HG03469 (cell line): Measurements from ENCODE around the gene CMTM5.

Source experiments
- ATAC-seq: cut with Tn5 transposase; IDR thresholded peaks from one replicate; pipeline ENCODE4 v1.9.1; 2021; ENCODE audit warnings: mild to moderate bottlenecking, moderate library complexity, moderate number of reproducible peaks; ENCODE audit not compliant: unreplicated experiment

Gene CMTM5, protein sequence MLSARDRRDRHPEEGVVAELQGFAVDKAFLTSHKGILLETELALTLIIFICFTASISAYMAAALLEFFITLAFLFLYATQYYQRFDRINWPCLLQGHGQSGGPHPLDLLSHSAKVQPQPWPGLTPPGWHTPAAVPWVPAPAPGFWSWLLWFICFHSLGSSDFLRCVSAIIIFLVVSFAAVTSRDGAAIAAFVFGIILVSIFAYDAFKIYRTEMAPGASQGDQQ

DNA sequence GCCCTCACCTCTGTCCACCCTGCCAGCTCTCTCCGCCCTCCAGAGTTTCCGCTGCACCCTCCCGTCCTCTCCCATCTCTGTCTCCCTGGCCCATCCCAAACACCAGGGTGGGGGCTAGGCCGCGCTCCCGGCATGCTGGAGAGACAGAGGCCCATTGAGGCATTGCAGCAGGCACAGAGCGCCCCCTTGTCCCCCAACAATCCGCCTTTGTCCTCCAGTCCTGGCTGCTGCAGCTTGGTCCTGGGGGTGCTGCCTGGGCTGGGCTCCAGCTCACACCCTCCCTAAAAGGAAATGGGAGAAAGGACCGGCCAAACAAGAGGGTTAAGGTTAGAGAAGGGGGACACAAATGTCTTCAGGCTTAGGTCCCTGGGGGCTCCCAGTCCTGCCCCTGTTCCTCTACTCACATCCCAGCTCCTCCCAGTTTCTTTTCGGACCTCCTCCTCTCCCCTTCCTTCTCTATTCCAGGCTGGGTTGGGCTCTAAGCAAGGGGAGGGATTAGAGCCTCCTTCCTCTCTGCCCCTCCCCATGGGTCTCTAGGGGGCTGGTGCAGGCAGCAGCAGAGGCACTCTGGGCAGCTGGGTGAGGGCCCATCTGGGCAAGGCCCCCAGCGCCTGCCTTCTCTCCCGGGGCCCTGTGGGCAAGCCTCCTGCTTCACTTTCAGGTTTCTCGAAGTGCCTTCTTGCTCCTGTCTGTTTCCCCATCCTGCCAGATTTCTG, at the start of gene CMTM5:
Gene CMTM5 (plus strand): TSS at position 565 of the 716 bp plus-strand sequence. CDS start 206 bp downstream, outside the sequence.
- ATAC-seq = no peak

DNA sequence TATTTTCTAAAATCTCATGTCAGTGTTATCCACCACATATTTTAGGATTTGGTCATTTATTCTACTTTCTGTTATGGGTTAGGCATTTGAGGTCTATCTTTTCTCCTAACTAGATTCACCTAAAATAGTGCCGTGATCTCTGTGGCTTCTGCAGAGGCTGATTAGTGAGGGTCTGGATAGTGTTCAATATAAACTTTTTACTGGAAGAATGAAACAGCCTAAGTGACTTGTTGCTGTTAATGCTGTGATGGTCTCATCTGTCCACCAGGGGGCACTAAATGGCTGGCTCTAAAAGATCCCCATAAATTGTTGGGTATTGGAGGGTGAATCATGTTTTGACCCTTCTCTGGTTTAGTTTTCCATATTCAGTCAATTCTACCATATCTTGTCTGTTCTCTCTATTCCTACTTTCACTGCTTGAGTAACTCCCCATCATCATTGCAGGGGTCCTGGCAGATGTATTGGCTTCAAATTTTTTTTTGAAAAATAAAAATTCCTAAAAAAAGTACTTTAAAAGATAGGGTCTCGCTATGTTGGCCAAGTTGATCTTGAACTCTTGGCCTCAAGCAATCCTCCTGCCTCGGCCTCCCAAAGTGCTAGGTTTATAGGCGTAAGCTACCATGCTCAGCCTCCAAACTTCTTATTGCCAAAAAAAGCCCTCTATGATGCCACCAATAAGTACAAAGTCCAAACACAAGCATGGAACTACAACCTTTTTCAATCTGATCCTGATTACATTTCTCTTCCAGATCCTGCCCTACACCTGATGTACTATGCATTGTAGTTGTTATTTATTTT, 48.7 kb upstream of the CMTM5 start:
- ATAC-seq = no peak

DNA sequence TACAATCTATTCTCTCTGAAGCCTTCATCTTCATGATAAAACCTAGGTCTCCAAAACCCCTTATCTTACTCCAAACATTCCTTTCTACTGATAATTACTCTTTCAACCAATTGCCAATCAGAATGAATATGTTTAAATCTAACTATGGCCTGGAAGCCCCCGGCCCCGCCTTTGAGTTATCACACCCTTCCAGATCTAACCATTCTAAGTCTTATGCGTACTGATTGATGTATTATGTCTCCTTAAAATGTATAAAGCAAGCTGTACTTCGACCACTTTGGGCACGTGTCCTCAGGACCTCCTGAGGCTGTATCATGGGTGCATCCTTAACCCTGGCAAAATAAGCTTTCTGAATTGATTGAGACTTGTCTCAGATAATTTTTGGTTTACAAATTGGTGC, 41.2 kb upstream of the CMTM5 start:
- no peak for ATAC-seq

DNA sequence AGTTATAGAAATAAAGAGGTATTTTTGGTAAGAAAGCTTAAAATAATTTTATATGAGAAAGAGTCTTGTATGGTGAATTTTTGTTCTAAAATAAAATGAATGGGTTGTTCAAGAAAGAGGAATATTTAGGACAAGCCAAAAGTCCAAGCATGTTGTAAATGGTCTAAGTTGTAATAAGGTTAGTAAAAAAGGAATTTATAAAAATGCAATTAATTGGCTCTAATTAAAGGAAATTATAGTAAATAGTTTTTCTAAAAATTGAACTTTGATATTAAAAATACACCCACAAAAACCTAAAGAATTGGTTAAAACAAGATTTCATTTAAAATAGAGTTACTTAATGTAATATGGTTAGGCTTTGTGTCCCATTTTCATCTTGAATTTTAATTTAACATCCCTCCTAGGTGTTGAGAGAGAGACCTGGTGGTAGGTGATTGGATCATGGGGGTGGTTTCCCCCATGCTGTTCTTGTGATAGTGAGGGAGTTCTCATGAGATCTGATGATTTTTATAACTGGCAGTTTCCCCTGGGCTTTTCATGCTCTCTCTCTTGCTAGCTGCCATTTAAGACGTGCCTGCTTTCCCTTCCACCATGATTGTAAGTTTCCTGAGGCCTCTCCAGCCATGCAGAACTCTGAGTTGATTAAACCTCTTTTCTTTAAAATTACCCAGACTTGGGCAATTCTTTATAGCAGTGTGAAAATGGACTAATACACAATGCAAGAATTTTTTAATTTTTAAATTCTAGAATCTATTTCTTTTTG, 37.2 kb upstream of the CMTM5 start:
- no peak for ATAC-seq

DNA sequence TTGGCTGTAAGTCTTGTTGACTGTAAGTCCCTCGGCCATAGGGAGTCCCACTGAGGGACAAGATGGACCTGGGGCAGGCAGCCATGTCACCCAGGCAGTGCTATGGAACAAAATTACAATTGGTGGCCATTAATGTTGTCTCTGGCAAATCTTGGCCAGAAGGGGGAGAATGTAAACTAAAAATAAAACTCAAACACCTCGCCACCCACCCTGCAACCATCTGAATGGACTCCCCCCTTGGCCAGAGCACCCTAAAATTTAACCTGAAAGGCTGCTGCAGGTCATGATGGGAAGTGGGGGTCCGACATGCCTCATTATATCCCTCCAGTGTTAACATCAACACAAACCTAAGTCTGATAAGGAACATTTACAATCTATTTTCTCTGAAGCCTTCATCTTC, 32.4 kb upstream of the CMTM5 start:
- ATAC-seq = no peak

DNA sequence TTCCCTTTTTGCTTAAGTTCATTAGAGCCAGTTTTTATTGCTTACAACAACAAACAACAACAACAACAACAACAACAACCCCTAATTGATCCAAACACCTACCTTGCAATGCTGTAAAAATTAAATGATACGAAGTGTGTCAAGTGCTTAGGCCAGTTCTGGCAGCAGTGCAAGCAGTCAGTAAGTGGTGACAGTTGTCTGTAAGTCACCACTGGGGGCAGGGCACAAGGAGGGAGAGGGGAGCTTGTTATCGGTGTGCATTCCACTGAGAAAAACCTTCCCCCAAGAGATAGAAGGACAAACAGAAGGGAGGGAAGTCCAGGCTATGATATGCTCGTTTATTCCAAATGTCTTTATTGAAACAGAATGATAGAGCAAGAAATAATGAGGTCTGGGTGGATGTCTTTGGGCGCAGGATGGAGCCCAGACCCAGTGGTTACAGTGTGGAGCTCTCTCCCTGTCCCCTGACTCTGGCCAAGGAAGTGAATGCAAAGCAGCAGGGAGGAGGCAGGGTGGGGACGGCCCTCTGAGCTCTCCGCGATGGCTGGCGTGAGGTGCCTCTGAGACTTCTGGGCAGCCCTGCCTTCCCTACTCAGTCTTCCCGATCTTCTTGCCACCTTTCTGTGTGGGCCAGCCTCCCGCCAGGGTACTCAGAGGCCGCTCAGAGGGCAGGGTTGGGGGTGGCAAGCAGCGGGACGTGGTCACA, 30.7 kb upstream of the CMTM5 start:
- ATAC-seq = no peak

DNA sequence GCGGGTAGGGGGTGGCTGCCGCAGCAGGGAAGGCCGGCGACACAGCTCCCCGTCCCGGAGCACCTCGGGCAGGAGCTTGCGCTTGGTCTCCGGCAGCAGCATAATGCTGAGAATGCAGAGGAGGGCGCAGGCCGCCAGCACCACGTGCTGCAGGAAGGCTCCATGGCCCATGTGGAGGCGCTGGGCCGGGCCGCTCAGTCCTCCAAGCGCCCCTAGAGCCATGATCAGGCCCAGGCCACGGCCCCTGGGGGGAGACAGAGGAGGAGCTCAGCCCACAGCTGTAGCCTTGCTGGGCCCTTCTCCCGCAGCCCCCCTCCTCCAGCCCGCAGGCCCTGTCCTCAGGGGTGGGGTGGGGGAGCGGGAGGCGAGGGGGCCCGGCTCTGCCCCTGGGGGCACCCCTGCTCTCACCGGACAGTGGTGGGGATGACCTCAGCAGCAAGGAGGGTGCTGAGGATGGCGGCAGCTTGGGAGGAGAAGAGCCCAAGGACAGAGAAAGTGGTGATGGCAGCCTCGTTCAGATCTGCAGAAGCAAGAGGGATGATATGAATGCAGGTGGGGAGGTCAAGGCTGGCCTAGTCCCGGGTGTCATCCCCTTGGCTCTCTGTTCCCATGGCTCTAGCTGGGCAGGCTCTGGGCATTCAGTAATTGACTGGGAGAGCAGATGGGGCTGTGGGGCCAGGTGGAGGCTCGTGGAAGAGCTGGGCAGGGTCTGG, 30.0 kb upstream of the CMTM5 start:
- no peak for ATAC-seq

DNA sequence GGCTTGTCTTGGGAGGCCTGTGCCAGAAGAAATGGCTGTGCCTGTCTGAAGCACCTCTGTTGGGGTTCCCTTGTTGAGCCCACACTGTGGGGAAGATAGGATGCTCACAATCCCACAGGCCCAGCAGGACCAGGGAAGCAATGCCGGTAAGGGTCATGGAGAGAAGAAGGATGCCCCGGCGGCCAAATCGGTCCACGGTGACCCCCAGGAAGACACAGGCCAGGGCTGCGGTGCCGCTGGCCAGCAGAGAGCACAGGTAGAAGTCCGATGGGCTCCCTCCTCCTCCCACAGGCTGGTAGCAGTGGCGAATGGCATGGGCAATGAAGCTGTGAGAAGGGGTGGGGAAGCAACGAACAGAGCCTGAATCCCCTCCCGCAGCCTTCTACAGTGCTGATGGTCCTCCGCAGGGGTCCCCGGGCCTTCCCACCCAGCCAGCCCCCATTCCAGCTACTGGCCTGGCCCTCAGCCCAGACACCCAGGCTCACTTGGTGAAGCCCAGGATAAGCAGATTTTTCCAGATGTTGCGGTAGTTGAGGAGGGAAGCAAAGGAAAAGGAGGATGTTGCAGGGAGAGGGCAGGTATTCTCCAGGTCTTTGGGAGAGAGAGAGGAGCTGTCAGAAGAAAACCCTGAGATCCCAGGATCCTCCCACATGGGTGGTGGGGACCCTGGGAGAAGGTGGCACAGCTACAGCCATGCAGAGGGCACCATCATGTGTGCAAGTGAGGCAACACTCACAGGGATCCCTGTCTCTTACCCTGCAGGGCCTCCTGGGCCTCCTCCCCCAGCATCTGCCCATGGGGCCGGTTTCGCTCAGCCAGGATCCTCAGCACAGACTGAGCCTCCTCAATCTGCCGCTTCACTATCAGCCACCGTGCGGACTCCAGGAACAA, 29.2 kb upstream of the CMTM5 start:
- ATAC-seq = no peak

DNA sequence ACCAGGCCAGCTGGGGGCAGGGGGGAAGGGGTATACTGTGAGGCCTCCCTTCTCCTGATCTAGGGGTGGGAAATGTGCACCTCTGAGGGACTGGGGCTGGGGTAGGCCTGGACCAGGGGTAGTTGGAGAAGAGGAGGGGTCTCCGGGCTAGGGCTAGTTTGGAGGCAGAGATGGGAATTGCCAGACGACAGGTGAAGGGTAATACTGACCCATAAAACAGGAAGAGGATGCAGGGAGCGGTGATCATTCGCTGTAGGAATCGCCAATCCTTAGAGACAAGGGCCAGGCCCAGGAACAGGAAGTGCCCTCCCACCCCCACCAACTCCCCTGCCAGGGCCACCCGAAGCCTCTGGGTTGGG, 28.6 kb upstream of the CMTM5 start:
- no peak for ATAC-seq

DNA sequence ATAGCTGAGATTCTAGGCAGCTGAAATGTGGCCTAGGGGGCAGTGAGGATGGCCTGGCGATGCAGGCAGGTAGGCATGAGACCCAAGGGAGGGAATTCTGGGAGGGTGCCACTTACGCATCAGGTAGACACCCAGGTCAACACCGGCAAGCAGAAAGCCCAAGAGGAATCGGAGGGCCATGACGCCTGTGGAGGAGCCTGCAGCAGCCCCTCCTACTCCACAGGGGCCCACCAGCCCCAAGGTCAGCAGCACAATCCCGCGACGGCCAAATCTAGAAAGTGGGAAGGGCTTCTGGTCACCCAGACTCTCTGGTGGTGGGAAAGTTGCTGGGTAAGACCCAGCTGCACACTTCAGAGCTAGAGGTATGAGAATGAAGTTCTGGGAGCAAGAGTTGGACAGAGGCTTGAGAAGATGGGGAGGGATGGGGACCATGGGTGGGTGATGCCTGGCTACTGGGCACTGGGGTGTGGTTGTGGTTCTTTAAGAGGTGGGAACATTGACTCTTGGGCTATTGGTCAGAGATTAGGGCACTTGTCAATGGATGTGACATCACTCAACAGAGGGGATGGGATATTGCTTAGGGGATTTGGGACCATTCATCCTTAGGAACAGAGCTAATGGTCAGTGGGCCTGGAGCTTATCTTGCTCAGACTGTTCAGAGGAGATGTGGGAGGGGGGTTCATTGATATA, 27.5 kb upstream of the CMTM5 start:
- no peak for ATAC-seq

DNA sequence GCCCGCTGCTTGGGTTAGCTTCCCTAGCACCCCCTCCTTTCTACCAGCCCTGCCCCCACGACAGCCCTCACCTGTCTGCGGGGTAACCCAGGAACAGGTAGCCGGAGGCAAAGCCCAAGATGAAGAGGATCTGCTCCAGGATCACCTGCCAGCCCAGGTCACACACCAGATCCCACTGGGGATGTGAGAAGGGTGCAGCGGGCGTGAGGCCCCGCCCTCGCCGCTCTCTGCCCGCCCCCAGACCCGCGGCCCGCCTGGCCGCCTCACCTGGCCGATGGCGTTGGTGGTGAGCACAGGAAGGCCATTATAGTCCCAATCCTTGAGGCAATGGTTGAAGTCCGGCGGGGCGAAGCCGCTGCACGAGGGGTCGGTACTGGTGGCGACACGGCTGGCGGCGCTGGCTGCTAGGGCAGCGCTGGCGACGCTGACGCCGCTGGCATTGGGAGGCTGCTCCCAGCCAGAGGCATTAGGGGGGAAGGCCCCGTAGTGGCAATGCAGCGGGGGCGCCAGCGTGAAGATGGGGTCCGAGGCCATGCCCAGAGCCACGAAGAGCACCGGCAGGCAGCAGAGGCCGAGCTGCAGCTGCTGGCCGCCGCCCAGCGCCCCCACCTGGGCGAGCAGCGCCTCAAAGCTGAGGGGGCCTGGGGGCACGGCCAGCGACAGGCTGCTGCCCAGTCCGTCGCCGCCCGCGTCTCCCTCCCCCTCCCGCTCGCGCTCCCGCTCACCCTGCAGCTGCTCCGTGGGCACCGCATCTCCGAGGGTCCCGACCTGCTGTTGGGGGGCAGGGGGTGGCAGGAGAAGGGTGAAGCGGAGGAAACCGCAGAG, 25.0 kb upstream of the CMTM5 start:
- ATAC-seq = no peak

DNA sequence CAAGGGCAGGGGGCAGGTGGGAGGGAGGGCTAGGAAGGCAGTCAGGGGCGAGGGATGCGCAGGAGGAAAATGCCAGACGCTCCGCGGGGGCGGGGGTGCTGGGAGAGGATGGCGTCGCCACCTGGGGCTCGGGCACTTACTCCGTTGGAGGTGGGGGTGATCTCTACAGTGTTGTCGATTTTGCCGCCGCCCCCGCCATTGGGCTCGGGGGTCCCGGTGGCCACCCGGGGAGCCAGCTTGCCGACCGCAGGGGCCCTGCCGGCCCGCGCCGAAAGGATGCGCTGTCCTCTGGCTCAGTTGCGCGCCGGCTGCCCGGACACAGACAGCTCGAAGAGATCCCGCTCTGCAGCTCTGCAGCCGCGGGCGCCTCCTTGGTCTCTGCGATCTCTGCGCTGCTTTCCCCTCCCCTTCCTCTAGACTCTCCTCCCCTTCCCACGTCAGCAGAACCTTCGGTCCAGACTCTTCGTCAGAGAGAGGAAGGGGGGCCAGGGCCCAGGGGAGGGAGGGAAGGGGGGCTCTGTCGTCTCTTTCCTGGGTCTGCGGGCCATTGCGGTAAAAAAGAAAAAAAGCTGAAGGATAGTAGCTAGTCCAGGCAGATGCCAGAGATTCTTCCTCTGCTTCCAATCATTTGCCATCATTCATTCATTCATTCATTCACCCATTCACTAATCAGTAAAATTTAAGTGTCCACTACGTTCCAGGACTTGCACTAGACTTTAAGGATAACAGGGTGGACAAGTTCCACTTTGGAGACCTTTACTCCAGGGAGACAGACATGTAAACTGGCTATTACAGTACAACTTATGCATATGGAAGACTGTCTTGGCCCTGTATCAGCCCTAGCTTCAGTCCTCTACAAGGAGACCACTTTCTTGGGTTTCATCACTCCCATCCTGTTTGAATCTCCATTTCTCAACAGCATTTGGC, 24.1 kb upstream of the CMTM5 start, which contains the start of gene SLC22A17:
Gene SLC22A17 (minus strand): TSS at position 382 of the 927 bp plus-strand sequence.
- no peak for ATAC-seq

DNA sequence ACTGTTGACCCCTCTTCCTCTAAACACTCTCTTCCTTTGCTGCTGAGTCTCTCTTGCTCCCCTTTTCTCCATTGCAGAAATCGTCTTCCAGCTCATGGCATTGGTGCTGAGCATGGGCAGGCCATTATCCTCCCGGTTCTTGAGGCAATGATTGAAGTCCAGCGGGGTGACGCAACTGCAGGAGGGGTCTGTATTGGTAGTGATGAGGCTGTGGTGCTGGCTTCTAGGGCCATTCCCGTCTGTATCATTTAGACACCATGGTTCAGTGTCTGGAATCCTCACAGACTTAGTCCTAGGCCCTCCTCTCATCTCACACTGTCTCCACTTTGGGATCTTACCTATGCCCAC, 23.4 kb upstream of the CMTM5 start:
- no peak for ATAC-seq

DNA sequence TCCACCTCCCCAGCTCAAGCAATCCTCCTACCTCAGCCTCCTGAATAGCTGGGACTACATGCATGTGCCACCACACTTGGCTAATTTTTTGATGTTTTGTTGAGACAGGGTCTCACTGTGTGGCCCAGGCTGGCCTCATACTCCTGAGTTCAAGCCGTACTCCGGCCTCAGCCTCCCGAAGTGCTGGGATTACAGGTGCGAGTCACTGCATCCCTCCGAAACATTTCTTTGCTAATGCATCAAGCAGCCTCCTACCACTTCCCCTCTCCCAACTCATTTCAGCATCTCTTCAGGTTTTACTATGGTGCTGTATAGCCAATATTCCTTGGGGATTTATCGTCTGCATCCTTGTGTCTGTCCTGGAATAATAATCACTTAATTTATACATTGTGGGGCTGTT, 21.9 kb upstream of the CMTM5 start:
- ATAC-seq = no peak

DNA sequence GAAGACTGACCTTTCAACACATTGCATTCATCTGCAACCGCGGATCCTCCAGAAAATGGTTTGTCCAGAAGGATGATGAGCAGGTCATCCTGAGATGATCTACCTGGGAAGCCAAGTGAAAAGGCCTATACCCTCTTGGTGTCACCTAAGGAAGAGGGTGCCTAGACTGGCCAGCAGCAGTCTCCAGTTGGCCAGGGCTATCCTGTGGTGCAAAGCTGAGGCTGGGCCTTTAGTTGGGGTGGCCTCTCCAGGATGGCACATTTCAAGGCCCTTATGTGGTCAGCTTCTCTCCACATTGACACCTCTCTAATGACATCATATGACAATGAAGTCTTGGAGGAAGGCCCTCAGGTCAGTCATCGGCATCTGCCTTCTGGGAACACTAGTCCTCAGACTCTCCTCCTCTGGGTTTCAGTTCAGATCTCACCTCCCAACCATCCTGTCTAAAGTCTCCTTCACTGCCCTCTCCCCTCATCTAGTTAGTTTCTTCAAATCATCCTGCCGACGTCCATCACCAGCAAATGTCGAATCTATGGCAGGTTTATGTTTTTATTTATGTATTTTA, 20.9 kb upstream of the CMTM5 start:
- no peak for ATAC-seq

DNA sequence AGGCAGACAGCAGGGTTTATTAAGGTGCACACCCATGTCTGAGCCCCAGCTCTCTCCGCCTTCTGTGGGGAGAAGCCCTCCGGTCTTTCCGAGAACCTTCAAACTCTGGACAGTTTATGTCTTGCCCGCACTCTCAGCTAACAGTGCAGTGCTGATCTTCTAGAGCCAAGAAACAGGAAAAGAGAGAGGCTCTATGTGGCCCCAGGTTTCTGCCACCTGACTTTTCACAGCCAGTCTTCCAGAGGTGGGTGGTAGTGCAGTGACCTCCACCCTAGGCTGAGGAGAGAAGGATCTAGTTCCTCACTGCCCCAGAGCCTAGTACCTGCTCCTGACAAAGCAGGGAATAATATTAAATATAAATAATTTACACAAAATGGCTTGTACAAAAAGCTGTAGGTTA, 20.2 kb upstream of the CMTM5 start:
- no peak for ATAC-seq
